ENCODE data around the gene PYGB.

GRCh38 chr20:25290646-25291431, 43.0 kb downstream of the PYGB start:
- TF ChIP-seq, protein P1, sequence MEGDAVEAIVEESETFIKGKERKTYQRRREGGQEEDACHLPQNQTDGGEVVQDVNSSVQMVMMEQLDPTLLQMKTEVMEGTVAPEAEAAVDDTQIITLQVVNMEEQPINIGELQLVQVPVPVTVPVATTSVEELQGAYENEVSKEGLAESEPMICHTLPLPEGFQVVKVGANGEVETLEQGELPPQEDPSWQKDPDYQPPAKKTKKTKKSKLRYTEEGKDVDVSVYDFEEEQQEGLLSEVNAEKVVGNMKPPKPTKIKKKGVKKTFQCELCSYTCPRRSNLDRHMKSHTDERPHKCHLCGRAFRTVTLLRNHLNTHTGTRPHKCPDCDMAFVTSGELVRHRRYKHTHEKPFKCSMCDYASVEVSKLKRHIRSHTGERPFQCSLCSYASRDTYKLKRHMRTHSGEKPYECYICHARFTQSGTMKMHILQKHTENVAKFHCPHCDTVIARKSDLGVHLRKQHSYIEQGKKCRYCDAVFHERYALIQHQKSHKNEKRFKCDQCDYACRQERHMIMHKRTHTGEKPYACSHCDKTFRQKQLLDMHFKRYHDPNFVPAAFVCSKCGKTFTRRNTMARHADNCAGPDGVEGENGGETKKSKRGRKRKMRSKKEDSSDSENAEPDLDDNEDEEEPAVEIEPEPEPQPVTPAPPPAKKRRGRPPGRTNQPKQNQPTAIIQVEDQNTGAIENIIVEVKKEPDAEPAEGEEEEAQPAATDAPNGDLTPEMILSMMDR (IDR thresholded peaks at IDR 0.05), result no peak
- TF ChIP-seq EZH2 (IDR thresholded peaks at IDR 0.05; ENCODE audit: borderline replicate concordance, insufficient read depth, low read depth, low read length, poor library complexity, severe bottlenecking), result no peak

Data from B cell (primary cell).